ENCODE results near the gene CBX6.
A peak's percentile ranks its signal among the peaks of the same experiment; 100 is the strongest.
"Not testable (repeated sequence)": the region's sequence is repeated elsewhere in the genome, so short reads cannot be mapped to it uniquely, and the experiment has no call there.

The CBX6 gene

DNA sequence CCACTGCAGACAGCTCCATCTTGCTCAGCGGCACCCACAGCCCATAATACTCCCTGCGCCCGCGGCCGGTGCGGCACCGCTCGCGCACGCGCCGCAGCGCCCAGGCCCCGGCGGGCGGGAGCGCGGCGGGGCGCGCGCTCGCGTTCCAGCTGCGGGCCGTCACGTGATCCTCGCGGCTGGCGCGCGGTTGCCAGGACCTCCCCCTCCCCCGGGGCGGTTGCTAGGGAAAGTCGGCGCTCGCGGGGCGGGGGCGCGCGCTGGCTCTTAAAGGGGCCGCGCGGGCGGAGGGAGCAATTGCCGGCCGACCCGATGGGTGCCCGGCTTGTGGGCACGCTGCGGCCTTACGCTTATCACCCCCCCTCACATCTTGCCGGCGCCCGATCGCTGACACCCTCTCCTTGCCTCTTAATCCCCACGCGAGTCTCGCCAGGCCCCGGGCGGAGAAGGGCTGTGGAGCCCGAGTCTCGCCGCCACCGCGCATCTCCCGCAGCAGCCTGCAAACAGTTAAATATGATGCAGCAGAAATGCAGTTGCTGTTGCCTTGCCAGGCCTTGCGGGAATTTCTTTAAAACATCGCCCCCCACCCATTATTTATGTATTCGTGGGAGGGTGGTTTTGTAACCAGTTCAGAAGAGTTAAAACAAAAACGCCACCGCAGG, at the start of gene CBX6:
TSS of gene CBX6 (minus strand) at position 45 of the 659 bp plus-strand sequence. CDS start at position 19, 26 bp downstream.
- peak within 1 kb of the TSS; percentile 93 for H3K4me2 ChIP-seq
- H3K4me3 ChIP-seq, result peak within 1 kb of the TSS; percentile 77
- TF ChIP-seq Cebpa-rat (IDR thresholded peaks at IDR 0.05), result no peak
- no peaks in the 10 kb centered on the region for H3K9me3 ChIP-seq
- H3K27ac ChIP-seq, result peak within 1 kb of the TSS; percentile 85
- peaks cover 24% of the 10 kb centered on the region for H3K36me3 ChIP-seq
- H3K4me1 ChIP-seq, result peaks cover 50% of the 10 kb centered on the region
- H3K9ac ChIP-seq, result peak within 1 kb of the TSS; percentile 91
- peaks cover 42% of the 10 kb centered on the region for H4K20me1 ChIP-seq
- peaks cover 6% of the 10 kb centered on the region; the same call in 1 of the 2 replicates for H3K27me3 ChIP-seq

DNA sequence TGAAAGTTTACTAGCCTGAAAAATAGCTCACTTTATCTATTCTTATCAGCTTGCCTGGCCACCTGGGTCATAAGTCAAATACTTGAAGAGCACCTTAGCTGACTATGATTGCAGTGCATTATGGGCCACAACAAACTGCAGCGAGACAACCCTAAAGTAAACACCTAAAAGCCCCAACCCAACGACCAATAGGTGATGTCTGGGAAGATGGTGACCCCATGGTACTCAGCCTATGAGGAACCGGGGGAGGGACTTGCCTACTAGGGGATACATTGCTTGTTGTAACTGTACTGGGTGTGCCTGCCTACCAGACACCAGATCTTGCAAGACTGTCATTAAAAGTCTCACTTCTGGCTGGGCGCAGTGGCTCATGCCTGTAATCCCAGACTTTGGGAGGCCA, 49.8 kb upstream of the CBX6 start:
- H3K27ac ChIP-seq, result no peak overlapping the region
- no peaks in the 10 kb centered on the region for H4K20me1 ChIP-seq
- H3K4me2 ChIP-seq, result no peak overlapping the region
- no peak overlapping the region for H3K9ac ChIP-seq
- H3K9me3 ChIP-seq, result no peaks in the 10 kb centered on the region
- H3K4me3 ChIP-seq, result no peak overlapping the region
- no peaks in the 10 kb centered on the region for H3K27me3 ChIP-seq
- no peak for TF ChIP-seq Cebpa-rat (IDR thresholded peaks at IDR 0.05)
- no peaks in the 10 kb centered on the region for H3K36me3 ChIP-seq
- H3K4me1 ChIP-seq, result no peaks in the 10 kb centered on the region

DNA sequence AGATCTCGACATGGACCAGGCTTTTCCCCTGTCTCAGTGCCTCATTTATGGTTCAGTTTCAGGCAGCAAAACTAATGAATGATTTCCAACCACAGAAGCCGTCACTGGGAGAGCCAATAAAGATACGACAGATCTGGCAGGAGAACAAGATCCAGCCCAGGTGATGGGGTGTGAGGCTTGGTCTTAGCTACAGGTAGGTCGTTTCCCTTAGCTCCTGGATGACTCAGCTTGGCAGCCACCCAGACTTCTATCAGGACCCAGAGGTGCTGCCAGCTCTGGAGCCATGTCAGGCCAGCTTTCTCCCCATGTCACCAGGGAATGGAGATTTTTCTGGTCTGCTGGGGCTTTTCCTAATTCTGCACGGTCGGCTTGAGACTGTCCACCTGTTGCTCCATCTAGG, 49.1 kb upstream of the CBX6 start:
- Histone ChIP-seq H3K4me2 (no peak overlapping the region), H4K20me1 (no peaks in the 10 kb centered on the region), H3K9ac (no peak overlapping the region), H3K27me3 (no peaks in the 10 kb centered on the region), H3K27ac (no peak overlapping the region), H3K4me1 (no peaks in the 10 kb centered on the region), H3K4me3 (no peak overlapping the region), H3K36me3 (no peaks in the 10 kb centered on the region), H3K9me3 (no peaks in the 10 kb centered on the region)
- no peak for TF ChIP-seq Cebpa-rat (IDR thresholded peaks at IDR 0.05)

DNA sequence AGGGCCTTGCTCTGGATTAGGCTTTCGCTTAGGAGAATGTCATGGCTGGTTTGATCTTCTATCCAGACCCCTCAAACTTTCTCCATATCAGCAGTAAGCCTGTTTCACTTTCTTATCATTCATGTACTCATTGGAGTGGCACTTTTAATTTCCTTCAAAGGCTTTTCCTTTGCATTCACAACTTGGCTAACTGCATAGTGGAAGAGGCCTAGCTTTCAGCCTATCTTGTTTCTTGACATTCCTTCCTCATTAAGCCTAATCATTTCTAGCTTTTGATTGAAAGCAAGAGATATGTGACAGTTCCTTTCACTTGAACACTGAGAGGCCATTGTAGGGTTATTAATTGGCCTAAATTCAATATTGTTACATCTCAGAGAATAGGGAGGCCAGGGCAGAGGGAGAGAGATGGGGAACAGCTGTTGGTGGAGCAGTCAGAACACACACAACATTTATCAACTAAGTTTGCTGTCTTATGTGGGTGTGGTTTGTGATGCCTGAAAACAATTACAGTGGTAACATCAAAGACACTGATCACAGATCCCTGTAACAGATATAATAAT, 47.7 kb upstream of the CBX6 start:
- no peak overlapping the region for H3K4me3 ChIP-seq
- H3K9ac ChIP-seq, result no peak overlapping the region
- no peaks in the 10 kb centered on the region for H3K9me3 ChIP-seq
- no peak for TF ChIP-seq Cebpa-rat (IDR thresholded peaks at IDR 0.05)
- no peak overlapping the region for H3K27ac ChIP-seq
- H3K4me1 ChIP-seq, result no peaks in the 10 kb centered on the region
- H3K4me2 ChIP-seq, result no peak overlapping the region
- no peaks in the 10 kb centered on the region for H4K20me1 ChIP-seq
- H3K36me3 ChIP-seq, result no peaks in the 10 kb centered on the region
- H3K27me3 ChIP-seq, result no peaks in the 10 kb centered on the region

DNA sequence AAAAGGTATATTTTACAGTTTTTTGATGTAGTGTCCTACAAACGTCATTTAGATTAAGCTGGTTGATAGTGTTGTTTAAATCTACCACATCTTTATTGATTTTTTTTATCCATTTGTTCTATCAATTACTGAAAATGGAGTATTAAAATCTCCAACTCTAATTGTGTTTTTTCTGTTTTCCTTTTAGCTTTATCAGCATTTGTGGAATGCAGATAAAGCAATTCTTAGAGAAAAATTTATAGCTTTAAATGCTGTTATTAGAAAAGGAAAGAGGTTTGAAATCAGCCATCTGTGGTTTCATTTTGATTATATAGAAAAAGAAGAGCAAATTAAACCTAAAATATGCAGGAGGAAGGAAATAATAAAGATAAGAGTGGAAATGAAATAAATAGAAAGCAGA, 39.4 kb upstream of the CBX6 start:
- Histone ChIP-seq H3K27me3 (no peaks in the 10 kb centered on the region), H3K4me2 (no peak overlapping the region), H3K9me3 (peaks cover 8% of the 10 kb centered on the region; the same call in 1 of the 2 replicates), H3K27ac (no peak overlapping the region), H3K4me3 (no peak overlapping the region), H3K4me1 (no peaks in the 10 kb centered on the region; the same call in 1 of the 2 replicates), H4K20me1 (no peaks in the 10 kb centered on the region), H3K36me3 (no peaks in the 10 kb centered on the region), H3K9ac (no peak overlapping the region)
- no peak for TF ChIP-seq Cebpa-rat (IDR thresholded peaks at IDR 0.05)

DNA sequence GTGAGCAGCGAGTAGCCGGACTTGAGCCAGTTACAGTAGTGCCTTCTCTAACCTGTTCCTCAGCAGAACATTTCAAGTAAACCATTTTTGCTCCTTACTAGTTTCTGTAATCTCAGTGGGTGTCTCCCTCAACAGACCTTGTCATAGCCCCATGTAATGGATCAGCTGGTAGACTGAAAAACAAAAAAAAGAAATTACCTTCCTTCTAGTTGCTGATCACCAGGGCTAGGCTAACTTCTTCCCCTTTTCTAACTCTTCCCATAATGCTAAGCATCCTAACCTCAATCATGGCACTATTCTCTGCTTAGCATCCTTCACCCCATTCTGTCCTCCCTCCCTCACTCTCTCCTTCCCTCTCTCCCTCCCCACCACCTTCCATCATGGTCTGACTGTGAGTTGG, 35.8 kb upstream of the CBX6 start:
- Histone ChIP-seq H3K4me2 (no peak overlapping the region), H3K4me3 (no peak overlapping the region), H3K27ac (no peak overlapping the region), H4K20me1 (no peaks in the 10 kb centered on the region), H3K9me3 (peaks cover 39% of the 10 kb centered on the region), H3K36me3 (no peaks in the 10 kb centered on the region), H3K9ac (no peak overlapping the region), H3K27me3 (no peaks in the 10 kb centered on the region), H3K4me1 (no peaks in the 10 kb centered on the region; the same call in 1 of the 2 replicates)
- no peak for TF ChIP-seq Cebpa-rat (IDR thresholded peaks at IDR 0.05)

DNA sequence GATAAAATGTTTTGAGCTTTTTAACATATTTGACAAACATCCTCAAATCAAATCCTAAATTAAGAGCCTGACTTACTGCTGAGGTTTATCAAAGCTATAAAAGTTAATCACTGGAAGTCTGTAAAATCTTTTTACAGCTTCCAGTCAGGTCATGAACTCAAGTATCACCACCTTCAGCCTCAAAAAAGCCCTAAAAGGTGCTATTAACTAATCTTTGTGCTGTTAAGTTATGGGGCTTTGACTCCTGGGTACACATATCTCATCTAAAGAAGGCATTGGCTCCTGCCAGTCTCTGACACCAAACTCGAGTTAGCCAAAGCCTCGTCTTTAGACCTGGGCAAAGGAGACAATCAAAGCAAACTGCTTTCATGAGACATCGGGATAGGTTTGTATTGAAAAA, 34.0 kb upstream of the CBX6 start:
- H3K36me3 ChIP-seq, result no peaks in the 10 kb centered on the region
- no peak overlapping the region for H3K4me2 ChIP-seq
- no peaks in the 10 kb centered on the region for H3K27me3 ChIP-seq
- no peak for TF ChIP-seq Cebpa-rat (IDR thresholded peaks at IDR 0.05)
- H3K9ac ChIP-seq, result no peak overlapping the region
- peaks cover 15% of the 10 kb centered on the region for H3K4me1 ChIP-seq
- no peak overlapping the region for H3K27ac ChIP-seq
- no peaks in the 10 kb centered on the region for H4K20me1 ChIP-seq
- peaks cover 39% of the 10 kb centered on the region for H3K9me3 ChIP-seq
- H3K4me3 ChIP-seq, result no peak overlapping the region

DNA sequence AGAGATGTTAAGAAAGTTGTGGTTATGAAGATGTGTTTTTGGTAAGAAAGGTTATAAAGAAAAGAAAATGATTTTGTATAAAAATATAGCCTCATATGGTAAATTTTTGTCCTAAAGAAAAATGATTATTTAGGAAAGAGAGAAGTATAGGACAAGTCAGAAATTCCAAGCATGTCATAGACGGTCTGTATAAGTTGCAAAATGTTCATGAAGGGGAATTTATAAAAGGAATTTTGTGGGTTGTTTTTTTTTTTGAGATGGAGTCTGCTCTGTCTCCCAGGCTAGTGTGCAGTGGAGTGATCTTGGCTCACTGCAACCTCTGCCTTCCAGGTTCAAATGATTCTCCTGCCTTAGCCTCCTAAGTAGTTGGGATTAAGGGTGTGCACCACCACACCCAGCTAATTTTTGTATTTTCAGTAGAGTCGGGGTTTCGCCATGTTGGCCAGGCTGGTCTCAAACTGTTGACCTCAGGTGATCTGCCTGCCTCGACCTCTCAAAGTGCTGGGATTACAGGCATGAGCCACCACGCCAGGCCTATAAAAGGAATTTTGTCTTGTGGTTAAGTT, 32.1 kb upstream of the CBX6 start:
- H4K20me1 ChIP-seq, H3K4me3 ChIP-seq, H3K27ac ChIP-seq, H3K27me3 ChIP-seq, H3K36me3 ChIP-seq, H3K4me2 ChIP-seq, H3K9ac ChIP-seq: not testable (repeated sequence)
- Histone ChIP-seq H3K4me1 (peaks cover 30% of the 10 kb centered on the region), H3K9me3 (peaks cover 39% of the 10 kb centered on the region)

DNA sequence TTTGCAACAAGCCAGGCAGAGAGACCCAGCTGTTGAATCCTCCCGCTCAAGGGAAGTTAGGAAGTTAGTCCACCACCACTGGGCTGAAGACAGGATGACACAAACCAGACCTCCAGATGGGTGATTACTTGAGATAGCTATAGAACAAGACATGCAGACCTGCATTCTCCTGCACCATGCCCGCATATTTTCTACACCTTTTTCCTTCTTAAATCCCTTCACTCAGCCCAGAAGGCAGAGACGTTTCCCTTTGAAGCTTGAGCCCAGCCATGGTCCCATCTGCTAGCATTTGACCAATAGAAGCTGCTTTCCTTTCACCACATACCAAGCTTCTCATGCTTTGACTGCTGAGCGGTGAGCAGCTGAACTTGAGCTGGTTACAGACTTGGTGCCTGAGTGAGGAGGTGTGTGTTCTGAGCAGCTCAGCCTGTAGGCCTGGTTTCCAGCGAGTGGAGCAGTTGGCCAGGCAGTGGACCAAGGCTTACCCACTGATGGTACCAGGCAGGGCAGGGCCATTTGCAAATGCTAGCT, 29.2 kb upstream of the CBX6 start:
- H3K36me3 ChIP-seq, result no peaks in the 10 kb centered on the region
- no peak for TF ChIP-seq Cebpa-rat (IDR thresholded peaks at IDR 0.05)
- peaks cover 30% of the 10 kb centered on the region for H3K4me1 ChIP-seq
- no peaks in the 10 kb centered on the region for H3K27me3 ChIP-seq
- no peaks in the 10 kb centered on the region for H4K20me1 ChIP-seq
- H3K9me3 ChIP-seq, result peaks cover 32% of the 10 kb centered on the region
- peak overlapping the region; percentile 46; the same call in 1 of the 2 replicates for H3K4me3 ChIP-seq
- H3K4me2 ChIP-seq, result peak overlapping the region; percentile 89
- H3K9ac ChIP-seq, result peak overlapping the region; percentile 27; the same call in 1 of the 2 replicates
- peak overlapping the region; percentile 72 for H3K27ac ChIP-seq

DNA sequence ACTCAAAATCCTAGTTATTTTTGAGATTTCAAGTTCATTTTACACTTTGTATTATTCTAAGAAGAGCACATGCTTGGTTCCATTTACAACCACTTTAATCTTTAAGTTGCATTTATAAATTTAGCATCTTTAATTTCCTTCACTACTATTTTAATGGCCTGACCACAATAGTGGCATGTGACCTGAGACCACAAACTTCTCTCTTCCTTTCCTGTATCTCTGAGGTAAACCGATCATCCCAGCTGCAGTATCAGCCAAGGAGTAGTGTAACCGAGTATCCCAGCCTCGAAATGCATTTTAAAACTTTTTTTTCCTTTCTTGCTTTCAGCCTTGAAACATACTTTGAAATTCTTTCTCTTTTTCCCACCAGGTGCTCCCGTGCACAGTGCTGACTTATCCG, 28.7 kb upstream of the CBX6 start:
- H3K4me2 ChIP-seq, result peak overlapping the region; percentile 89
- no peaks in the 10 kb centered on the region for H3K36me3 ChIP-seq
- peaks cover 30% of the 10 kb centered on the region for H3K4me1 ChIP-seq
- H3K9ac ChIP-seq, result peak overlapping the region; percentile 27; the same call in 1 of the 2 replicates
- H3K27me3 ChIP-seq, result no peaks in the 10 kb centered on the region
- H3K27ac ChIP-seq, result peak overlapping the region; percentile 72; the same call in 1 of the 2 replicates
- H3K4me3 ChIP-seq, result peak overlapping the region; percentile 46; the same call in 1 of the 2 replicates
- peaks cover 27% of the 10 kb centered on the region for H3K9me3 ChIP-seq
- TF ChIP-seq Cebpa-rat (IDR thresholded peaks at IDR 0.05), result no peak
- H4K20me1 ChIP-seq, result no peaks in the 10 kb centered on the region

All from BLaER1 (cell line).